GM15510 (cell line): ENCODE results near the gene DCTN5.

Experiments
- POLR2A ChIP-seq: IDR thresholded peaks from 3 replicates; pipeline ENCODE4 v1.6.1; 2011; ENCODE audit warnings: borderline replicate concordance; ENCODE audit not compliant: insufficient read length; ENCODE audit errors: extremely low read depth

The DCTN5 gene

GRCh38 chr16:23640931-23641765, at the start of gene DCTN5, which contains the start of gene PALB2:
DCTN5 (plus strand) TSS chr16:23641466; CDS start chr16:23641543, 77 bp downstream.
PALB2 (minus strand) TSS chr16:23641310; CDS start chr16:23641157, 153 bp downstream.
- TF ChIP-seq POLR2A, result peak; percentile 72

GRCh38 chr16:23594186-23594585, 47.1 kb upstream of the DCTN5 start:
- TF ChIP-seq POLR2A, result no peak

GRCh38 chr16:23595246-23595950, 45.9 kb upstream of the DCTN5 start:
- TF ChIP-seq POLR2A, result no peak

DNA sequence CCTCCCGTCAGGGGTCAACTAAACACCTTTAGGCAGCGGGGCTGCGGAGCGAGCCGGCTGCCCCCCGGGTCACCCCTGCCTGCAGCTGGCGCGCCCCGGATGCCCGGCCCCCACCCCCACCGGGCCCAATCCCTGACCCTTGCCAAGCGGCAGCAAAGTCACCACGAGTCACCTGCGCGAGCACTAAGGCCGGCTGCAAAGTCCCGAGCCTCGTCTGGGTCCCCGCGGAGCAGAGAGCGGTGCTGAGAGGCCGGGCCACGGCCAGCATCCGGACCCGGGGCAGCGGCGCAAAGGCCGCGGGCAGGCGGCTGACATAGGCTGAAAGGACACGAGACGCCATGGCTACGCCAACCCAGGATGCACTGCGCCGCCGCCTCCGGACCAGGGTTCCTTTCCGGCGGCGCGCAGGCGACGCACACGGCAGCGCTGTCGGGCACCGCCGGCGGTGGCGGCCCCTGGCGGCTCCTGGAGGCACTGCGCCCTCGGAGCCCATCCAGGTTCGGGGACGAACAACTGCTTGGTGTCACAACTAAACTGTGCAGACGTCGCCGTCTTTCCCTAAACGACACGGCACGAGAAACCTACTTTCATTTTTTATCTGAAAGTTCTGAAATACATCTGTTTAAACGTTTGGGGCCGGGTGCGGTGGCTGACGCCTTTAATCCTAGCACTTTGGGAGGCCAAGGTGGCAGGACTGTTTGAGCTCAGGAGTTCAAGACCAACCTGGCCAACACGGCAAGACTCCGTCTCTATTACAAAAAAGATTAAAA, 45.1 kb upstream of the DCTN5 start, which contains the start of gene NDUFAB1:
Gene NDUFAB1 (minus strand): TSS at position 366 of the 770 bp plus-strand sequence. CDS start 26 bp downstream, at position 340.
- TF ChIP-seq POLR2A, result peak; percentile 79

DNA sequence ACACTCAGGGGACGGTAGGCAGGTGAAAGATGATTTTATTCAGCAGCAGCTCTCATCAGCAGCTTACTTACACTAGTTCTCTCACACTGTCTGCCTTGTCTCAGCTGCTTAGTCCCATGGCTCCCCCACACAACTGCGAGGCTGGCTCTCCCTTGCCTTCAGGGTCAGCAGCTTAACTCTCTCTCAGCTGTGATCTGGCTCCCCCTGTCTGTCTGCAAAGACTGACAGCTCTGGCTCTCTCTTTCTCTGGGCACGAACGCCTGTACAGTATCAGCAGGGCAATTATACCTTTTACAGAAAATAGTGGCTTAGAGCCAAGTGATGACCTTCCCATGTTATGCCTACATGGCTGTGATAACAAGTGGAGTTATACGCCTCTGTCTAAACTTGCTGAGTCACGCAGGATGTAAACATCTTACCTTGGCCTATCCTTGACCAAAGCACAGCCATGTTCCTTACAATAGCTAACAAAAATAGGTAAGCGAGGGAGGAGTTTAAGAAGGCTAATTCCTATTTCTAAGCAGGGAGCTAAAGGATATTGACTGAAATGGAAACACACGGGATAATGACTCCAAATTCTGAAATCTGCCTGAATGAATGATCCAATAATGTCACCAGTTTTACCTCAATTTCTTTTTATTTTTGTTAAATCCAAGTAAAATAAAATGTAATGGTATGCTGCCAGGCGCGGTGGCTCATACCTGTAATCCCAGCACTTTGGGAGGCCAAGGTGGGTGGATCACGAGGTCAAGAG, 44.1 kb upstream of the DCTN5 start:
- TF ChIP-seq POLR2A, result no peak

DNA sequence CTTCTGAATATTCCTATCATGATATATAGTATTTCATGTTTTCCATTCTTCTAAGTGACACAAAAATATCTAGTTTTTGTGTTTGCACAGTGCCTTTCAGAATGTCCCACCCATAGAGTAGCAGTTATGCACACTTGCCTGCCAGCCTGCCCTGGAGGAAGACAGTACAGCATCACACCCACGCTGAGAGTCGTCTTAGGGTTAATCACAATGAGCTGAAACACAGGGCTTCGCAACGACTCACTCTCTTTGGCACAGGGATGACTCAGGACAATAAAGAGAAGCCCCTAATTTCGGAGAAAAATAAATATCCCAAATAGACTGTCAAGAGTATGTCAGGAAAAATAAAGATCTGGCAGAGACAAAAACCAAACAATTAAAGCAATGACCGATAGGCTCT, 33.5 kb upstream of the DCTN5 start:
- TF ChIP-seq POLR2A, result no peak

GRCh38 chr16:23608194-23608593, 33.1 kb upstream of the DCTN5 start:
- no peak for TF ChIP-seq POLR2A

DNA sequence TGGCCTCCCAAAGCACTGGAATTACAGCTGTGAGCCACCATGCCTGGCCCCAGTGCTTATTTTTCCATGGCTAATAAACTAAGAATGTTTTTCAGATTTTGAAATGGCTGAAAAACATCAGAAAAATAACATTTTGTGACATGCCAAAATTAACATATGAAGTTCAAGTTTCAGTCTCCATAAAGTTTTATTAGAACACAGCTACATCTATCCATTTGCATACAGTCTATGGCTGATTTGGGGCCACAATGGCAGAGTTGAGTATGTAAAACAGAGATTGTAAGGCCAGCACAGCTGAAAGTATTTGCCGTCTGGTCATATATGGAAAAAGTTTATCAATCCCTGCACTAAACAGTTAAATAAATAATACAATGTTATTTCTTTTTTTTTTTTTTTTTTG, 31.3 kb upstream of the DCTN5 start:
- TF ChIP-seq POLR2A, result no peak

DNA sequence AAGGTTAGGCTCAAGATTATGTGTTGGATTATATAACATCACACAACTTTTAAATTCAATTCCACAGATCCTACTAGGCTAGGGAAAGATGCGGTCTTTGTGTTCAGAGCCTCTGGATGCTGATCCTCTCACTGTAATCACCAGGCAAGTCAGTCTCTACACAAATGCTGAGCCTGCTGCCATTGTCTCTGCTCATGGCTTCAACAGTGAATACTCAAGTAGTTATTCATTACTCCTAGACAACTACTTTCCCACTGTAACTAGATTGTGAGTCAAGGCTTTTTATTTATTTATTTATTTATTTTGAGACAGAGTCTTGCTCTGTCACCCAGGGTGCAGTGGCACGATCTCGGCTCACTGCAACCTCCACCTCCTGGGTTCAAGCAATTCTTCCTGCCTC, 29.3 kb upstream of the DCTN5 start:
- TF ChIP-seq POLR2A, result no peak

DNA sequence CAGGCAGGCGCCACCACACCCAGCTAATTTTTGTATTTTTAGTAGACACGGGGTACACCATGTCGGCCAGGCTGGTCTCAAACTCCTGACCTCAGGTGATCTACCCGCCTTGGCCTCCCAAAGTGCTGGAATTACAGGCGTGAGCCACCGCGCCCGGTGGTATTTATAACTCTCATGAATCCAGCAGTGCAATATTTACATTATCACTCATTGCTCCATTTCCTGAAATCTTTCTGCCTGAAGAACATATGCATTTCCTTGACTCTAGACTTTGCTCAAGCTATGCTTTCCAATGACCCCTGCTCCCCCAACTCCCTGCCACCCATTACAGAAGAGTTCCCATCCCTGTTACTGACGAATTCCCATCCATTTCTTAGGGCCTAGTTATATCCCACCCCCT, 25.5 kb upstream of the DCTN5 start:
- TF ChIP-seq POLR2A, result no peak

DNA sequence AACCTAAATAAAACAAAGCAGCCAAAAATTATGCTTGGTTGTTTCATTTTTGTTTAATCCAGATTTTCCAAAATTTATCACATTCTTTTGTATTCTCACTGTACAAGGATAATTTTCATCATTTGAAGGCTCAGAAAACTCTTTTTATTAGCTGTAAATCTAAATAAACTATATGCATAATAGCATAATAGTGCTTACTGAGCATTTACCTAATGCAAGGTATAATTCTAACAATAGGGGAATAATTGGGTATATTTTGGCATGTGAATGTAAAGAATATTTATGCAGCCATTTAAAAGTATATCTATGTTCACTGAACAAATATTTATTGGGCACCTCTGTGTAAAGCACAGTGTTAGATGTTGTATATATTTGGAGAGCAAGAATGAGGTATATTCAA, 17.2 kb upstream of the DCTN5 start:
- no peak for TF ChIP-seq POLR2A

DNA sequence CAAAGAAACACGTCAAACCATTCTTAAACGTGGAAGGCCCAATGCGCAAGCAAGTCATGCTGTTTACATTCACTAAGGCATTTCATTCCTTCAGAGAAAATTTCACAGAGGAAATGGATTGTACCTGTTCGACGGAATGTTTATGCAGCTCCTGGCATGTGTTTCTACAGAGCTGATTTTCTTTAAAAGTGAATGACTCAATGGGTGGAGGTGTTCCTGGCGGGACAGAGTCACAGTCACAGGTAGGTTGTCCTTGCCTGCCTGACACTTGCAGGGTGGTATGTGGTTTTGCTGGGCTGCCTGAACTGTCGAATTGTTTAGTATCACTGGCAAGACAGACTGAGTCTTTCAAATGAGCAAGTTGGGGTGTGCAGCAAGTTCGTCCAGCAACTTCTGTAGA, 11.8 kb upstream of the DCTN5 start:
- no peak for TF ChIP-seq POLR2A

- TF ChIP-seq POLR2A, result no peak
These were observed 6.7 kb upstream of the DCTN5 start for GRCh38 chr16:23634461-23635036.

DNA sequence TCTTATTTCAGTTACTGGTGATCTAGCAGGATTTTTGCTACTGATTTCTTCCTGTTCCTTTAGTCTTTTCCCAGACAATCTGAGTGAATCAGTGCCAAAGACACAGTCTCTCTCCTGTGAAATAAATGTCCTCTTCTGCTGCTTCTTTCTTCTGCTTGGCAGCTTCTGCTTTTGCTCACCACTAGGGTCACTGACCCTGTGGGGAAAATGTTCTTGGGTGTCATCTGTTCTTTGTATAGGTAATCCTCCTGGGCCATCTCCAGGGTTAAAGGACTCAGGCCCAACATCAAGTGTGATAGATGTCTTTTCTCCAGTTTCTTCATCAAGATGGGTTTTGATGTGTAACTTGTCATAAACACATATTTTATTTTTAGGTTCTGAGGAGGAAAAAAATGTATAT, 5.3 kb upstream of the DCTN5 start:
- no peak for TF ChIP-seq POLR2A
